Activated naive CD8-positive, alpha-beta T cell treated with anti-CD3 and anti-CD28 coated beads, Interleukin-2, amount 10 ng/mL, durations not matched to agents 7 days and 5 days (primary cell): ENCODE data around the gene BNIP5. TPM values are rescaled to one million over a fixed set of nuclear protein-coding genes. Genes with fewer than 3 reads are reported as not detected.
A peak's percentile ranks its signal among the peaks of the same experiment; 100 is the strongest.

Source experiments
- ATAC-seq: fragments of 150-1000 bp; cut with Tn5 transposase; one replicate; pipeline ENCODE4 v1.10.0; 2021; ENCODE audit warnings: low read depth, moderate library complexity
- POLR2A ChIA-PET: fragments of 350-600 bp; sonication (Branson Sonifier 250); formaldehyde crosslinking; loops from one replicate; lab custom pipeline; 2021; ENCODE audit warnings: antibody characterized with exemption; lab: Charles Lee
- DNase-seq: peaks from one replicate; pipeline ENCODE4 v3.0.0; 2021
- H3K27ac Mint-ChIP-seq: one replicate; pipeline ENCODE4 v1.8.0; 2022; ENCODE audit warnings: mild to moderate bottlenecking, mixed read lengths
- H3K27me3 Mint-ChIP-seq: one replicate; pipeline ENCODE4 v1.8.0; 2022; ENCODE audit warnings: mild to moderate bottlenecking, moderate library complexity, mixed read lengths
- H3K36me3 Mint-ChIP-seq: one replicate; pipeline ENCODE4 v1.8.0; 2021; ENCODE audit warnings: mild to moderate bottlenecking, mixed read lengths
- H3K4me1 Mint-ChIP-seq: one replicate; pipeline ENCODE4 v1.8.0; 2021; ENCODE audit warnings: mixed read lengths
- H3K4me3 Mint-ChIP-seq: one replicate; pipeline ENCODE4 v1.8.0; 2022; ENCODE audit warnings: mild to moderate bottlenecking, moderate library complexity, mixed read lengths
- H3K9me3 Mint-ChIP-seq: one replicate; pipeline ENCODE4 v1.8.0; 2021; ENCODE audit warnings: mixed read lengths
- total RNA-seq, 2 experiments: library from RNA; stranded (reverse); gene quantifications; one replicate each; pipeline ENCODE4 v1.2.3, GENCODE V29; 2021

The BNIP5 gene
- total RNA-seq, 2 experiments from 2014 or later, result not detected

DNA sequence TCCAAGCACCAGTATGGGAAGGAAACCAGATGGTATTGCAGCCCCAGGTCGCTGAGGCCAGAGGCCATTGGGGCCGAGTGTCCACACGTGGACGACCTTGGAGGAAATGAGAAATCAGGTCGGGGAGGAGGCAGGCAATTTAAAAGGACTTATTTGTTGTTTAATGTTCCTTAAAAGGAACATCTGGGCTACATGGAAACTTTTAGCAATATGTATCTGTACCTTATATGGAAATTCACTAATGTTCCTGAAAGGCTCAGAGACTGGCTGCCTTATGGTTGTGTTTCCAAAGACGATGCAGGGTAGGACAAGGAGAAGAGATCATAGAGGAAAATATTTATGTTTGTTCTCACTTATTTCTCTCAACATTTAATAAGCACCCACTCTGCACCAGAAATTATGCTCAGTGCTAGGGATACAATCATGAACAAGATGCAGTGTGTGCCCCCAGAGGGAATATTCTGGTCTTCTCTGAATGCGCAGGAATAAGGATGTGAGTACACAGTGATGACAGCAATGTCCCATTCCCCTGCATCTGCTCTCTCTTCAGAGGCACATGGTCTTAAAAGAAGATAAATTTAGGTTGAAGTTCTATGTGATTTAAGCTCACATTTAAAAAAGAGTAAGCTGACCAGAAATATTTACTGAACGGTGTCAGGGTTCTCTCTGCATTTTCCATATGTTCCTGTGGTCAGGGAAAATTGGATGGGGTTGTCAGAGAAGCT, 3.4 kb downstream of the BNIP5 start:
- Mint-ChIP-seq H3K4me1 (peaks cover 8% of the 10 kb centered on the region), H3K27ac (no peak overlapping the region), H3K9me3 (no peaks in the 10 kb centered on the region), H3K36me3 (no peaks in the 10 kb centered on the region), H3K4me3 (no peak overlapping the region), H3K27me3 (peaks cover 31% of the 10 kb centered on the region)
- no peak for DNase-seq
- POLR2A ChIA-PET, result no interaction called here
- ATAC-seq, result no peak

DNA sequence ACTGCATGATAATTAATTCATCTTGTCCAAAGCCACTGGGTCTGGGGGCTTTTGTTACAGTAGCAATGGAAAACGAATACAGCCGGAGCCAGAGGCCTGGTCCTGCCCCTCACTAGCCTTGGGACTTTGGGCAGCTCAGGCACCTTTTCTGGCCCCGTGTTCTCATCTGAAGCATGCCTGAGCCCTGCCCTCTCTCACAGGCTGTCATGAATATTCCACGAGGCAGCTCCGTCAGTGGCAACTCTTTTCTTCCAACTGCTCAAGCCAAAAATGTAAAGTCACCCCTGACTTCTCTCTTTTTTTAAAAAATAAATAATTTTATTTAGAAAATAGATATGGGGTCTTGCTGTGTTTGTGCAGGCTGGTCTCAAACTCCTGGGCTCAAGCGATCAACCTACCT, 5.3 kb downstream of the BNIP5 start:
- ATAC-seq, result no peak
- POLR2A ChIA-PET, result no interaction called here
- H3K4me1 Mint-ChIP-seq, result peaks cover 8% of the 10 kb centered on the region
- H3K27me3 Mint-ChIP-seq, result peaks cover 39% of the 10 kb centered on the region
- no peak overlapping the region for H3K27ac Mint-ChIP-seq
- no peaks in the 10 kb centered on the region for H3K36me3 Mint-ChIP-seq
- no peak for DNase-seq
- no peaks in the 10 kb centered on the region for H3K9me3 Mint-ChIP-seq
- H3K4me3 Mint-ChIP-seq, result no peak overlapping the region

DNA sequence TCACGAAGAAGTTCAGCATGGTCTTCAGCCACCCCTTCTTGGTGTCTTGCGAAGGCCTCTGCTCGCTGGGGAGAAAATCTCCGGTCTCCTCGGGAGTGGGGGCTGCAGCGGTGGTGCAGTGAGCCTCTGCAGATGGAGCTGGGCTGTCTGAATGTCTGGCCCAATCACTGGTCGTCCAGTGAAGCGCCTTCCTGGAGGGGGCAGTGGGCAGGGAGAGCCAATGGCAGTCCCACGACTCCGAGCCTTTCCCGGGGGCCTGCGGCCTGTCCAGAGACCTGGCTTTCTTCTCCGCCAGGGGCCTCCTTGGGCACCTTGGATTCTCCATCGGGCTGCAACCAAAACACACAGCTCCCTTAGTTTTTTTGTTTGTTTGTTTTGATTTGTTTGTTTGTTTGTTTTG, 6.3 kb downstream of the BNIP5 start:
- Mint-ChIP-seq H3K36me3 (no peaks in the 10 kb centered on the region), H3K27ac (no peak overlapping the region), H3K4me3 (no peak overlapping the region), H3K4me1 (peaks cover 8% of the 10 kb centered on the region), H3K9me3 (no peaks in the 10 kb centered on the region), H3K27me3 (peaks cover 36% of the 10 kb centered on the region)
- no peak for DNase-seq
- no peak for ATAC-seq
- POLR2A ChIA-PET, result no interaction called here

DNA sequence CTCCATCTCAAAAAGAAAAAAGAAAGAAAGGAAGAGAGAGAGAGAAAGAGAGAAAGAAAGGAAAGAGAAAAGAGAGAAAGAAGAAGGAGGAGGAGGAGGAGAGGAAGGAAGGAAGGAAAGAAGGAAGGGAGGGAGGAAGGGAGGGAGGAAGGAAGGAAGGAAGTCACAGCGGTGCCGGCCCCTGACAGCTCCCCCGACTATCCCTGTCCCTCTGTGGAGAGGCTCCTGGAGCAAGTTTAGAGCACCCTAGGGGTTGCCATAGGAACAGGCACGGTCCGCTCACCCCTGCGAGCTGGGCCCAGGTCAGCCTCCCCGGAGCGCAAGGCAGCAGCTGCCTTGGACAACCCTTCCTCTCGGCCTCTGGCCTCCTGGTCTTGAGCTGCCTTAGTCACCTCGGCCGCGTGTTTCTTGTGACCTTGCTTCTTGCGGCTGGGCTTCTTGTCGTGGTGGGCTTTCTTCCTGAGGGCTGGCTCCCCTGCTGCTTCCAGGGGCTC, 6.8 kb downstream of the BNIP5 start:
- no peak for DNase-seq
- no peaks in the 10 kb centered on the region for H3K36me3 Mint-ChIP-seq
- no peak for ATAC-seq
- peaks cover 8% of the 10 kb centered on the region for H3K4me1 Mint-ChIP-seq
- H3K27ac Mint-ChIP-seq, result no peak overlapping the region
- no peak overlapping the region for H3K4me3 Mint-ChIP-seq
- POLR2A ChIA-PET, result no interaction called here
- peaks cover 32% of the 10 kb centered on the region for H3K27me3 Mint-ChIP-seq
- no peaks in the 10 kb centered on the region for H3K9me3 Mint-ChIP-seq

DNA sequence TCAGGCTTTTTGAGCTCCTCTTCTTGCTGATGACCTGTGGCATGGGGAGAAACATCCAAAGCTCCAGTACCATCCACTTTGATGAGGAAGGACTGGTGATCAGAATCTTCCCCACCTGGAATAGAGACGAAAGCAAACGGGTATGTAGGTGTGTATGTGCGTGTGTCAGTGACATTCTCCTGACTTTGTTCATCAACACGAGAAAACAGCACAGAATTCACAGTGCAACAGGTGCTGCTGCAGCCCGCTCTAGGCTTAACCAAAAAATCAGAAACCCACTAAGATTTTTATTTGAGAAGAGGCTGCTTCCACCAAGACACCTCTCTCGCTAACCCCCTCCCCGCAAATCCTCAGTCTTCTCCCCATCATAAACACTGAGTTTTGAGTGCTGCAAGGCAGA, 8.1 kb downstream of the BNIP5 start:
- Mint-ChIP-seq H3K36me3 (no peaks in the 10 kb centered on the region), H3K4me3 (no peak overlapping the region), H3K4me1 (peaks cover 7% of the 10 kb centered on the region), H3K27me3 (peaks cover 21% of the 10 kb centered on the region), H3K9me3 (no peaks in the 10 kb centered on the region), H3K27ac (no peak overlapping the region)
- ATAC-seq, result no peak
- no peak for DNase-seq
- POLR2A ChIA-PET, result no interaction called here

DNA sequence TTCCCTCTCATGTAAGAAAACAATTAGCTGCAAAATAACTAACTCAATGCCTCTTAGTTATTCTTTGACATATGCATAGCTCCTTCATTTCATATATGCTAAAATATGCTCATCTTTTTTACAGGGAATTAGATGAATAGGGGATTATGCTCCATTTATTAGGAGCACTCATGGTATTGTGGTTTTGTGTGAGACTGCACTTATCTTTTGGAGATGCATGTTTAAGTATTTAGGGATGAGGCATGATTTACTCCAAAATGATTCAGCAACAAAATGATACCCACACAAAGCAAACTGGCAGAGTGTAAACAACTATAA, 8.8 kb downstream of the BNIP5 start:
- Mint-ChIP-seq H3K4me3 (no peak overlapping the region), H3K27ac (no peak overlapping the region), H3K9me3 (no peaks in the 10 kb centered on the region), H3K4me1 (peaks cover 7% of the 10 kb centered on the region), H3K27me3 (peaks cover 16% of the 10 kb centered on the region), H3K36me3 (no peaks in the 10 kb centered on the region)
- POLR2A ChIA-PET, result no interaction called here
- DNase-seq, result no peak
- no peak for ATAC-seq

DNA sequence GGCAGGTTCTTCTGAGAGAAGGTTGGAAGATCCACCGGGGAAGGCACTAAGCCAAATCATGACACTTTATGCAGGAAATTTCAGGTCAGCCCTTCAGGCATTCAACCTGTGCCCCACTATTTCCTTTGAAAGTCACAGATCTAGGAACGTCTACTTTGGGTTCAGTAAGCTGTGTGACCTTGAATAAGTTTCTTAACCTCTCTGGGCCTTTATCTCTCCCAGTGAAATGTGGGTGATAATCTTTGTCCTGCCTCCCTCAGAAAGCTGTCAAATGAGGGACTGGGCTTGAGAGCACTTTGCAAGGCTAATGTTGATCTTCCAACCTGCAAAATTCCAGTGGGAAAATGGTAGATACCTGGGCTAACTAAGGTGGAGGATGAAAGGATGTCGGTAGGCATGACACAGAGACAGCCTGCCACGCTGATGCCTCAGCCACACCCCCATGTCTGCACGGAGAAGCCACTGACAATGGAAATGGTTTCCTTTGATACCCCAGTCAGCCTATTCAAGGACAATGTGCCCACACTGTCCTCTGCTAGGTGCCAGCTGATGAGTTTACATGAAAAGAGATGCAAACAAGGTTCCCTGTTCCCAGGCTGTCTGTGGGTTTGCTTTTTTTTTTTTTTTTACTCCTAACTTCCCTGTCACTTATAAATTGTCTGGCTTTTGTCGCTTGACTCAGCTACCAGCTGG, 9.3 kb downstream of the BNIP5 start:
- POLR2A ChIA-PET, result no interaction called here
- Mint-ChIP-seq H3K36me3 (no peaks in the 10 kb centered on the region), H3K4me1 (peaks cover 7% of the 10 kb centered on the region), H3K27me3 (peaks cover 14% of the 10 kb centered on the region), H3K9me3 (no peaks in the 10 kb centered on the region), H3K4me3 (no peak overlapping the region), H3K27ac (no peak overlapping the region)
- DNase-seq, result no peak
- peak; percentile 54 for ATAC-seq

DNA sequence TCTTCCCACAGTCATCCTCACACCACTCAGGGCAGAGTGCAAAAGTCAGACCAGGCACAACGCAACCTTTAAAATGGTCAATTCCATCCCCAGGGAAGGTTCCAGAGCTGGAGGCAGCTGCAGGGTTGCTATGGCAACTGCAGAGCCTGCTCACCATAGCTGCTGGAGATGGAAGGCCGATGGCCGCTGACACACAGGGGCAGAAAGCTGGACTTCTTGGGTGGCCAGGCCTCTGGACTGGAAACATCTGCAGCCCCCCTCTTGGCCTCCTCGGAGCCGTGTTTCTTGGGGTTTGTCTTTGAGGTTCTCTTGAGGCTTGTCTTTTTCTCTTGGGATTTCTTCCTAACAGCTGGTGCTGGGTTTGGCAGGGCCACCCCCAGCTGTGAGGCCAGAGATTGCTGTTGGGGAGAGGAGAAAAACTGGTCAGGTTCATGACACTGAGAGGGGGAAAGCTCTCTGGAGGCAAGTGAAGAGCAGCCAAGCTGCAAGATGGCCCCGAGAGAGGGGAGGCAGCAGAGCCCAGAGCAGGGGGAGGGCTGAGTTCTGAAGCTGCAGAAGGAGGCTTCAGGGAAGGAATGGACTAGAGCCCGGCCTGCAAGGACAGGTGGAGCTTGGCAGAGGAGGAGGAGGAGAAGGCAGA, 10.2 kb downstream of the BNIP5 start:
- DNase-seq, result no peak
- H3K27me3 Mint-ChIP-seq, result peaks cover 8% of the 10 kb centered on the region
- ATAC-seq, result no peak
- H3K9me3 Mint-ChIP-seq, result no peaks in the 10 kb centered on the region
- no peak overlapping the region for H3K27ac Mint-ChIP-seq
- H3K4me3 Mint-ChIP-seq, result no peak overlapping the region
- H3K36me3 Mint-ChIP-seq, result no peaks in the 10 kb centered on the region
- H3K4me1 Mint-ChIP-seq, result peaks cover 5% of the 10 kb centered on the region
- POLR2A ChIA-PET, result no interaction called here

DNA sequence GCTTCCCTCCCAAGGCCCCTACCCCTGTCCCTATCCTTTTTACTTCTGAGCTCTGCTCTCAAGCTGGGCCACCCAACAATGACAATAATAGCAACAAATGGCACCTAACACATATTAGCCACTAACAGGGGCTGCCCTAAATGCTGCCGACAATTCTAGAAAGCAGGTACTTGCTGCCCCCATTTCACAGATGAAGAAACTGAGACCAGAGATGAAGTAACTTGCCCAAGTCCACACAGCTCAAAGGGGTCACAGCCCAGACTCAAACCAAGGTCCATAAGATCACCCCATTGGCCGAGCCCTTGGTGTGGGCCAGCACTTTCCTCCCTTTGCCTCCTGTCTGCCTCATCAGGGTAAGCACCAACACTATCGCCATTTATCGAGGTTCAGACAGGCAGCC, 12.0 kb downstream of the BNIP5 start:
- no peaks in the 10 kb centered on the region for H3K9me3 Mint-ChIP-seq
- H3K27ac Mint-ChIP-seq, result no peak overlapping the region
- peaks cover 8% of the 10 kb centered on the region for H3K27me3 Mint-ChIP-seq
- ATAC-seq (no peak), DNase-seq (no peak)
- H3K4me1 Mint-ChIP-seq, result peaks cover 5% of the 10 kb centered on the region
- POLR2A ChIA-PET, result no interaction called here
- no peak overlapping the region for H3K4me3 Mint-ChIP-seq
- no peaks in the 10 kb centered on the region for H3K36me3 Mint-ChIP-seq

DNA sequence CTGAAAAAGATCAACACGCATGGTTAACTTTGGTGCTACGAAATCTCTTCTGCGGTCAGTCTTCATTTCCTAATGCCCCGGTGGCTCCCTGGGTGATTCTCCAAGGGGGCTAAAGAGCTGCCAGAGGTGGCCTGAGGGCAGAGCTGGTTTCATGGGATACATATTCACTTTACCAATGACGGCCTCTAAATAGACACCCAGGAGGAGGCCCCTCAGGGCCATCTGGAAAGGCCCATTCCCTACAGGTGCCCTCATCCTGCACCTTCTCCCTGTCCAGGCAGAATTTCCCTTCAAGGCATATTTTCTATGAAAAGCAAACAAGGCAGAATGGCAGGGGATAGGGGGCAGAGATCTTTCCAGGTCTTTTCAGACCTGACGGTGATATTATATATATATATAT, 12.5 kb downstream of the BNIP5 start:
- Mint-ChIP-seq H3K27me3 (peaks cover 8% of the 10 kb centered on the region), H3K4me3 (no peak overlapping the region), H3K9me3 (no peaks in the 10 kb centered on the region), H3K4me1 (peaks cover 5% of the 10 kb centered on the region), H3K27ac (no peak overlapping the region), H3K36me3 (no peaks in the 10 kb centered on the region)
- DNase-seq (no peak), ATAC-seq (no peak)
- POLR2A ChIA-PET, result no interaction called here

DNA sequence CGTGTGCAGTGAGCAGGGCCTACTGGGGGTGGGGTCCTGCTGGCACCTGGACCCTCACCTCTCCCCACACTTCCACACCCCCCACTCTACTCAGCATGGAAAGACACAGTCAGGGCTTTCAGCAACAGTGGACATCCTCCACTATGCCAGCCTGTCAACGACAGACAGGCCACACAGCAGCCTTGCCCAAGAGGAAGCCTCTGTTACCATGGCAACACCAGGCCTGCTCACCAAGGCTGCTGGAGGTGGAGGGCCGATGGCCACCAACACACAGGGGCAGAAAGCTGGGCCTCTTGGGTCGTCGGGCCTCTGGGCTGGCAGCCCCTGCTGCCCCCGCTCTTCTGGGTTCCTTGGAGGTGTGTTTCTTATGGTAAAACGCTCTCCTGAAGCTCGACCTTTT, 13.6 kb downstream of the BNIP5 start:
- Mint-ChIP-seq H3K36me3 (no peaks in the 10 kb centered on the region), H3K4me3 (no peak overlapping the region), H3K9me3 (no peaks in the 10 kb centered on the region), H3K27ac (no peak overlapping the region), H3K27me3 (peaks cover 15% of the 10 kb centered on the region), H3K4me1 (peaks cover 5% of the 10 kb centered on the region)
- ATAC-seq, result no peak
- DNase-seq, result no peak
- POLR2A ChIA-PET, result no interaction called here

DNA sequence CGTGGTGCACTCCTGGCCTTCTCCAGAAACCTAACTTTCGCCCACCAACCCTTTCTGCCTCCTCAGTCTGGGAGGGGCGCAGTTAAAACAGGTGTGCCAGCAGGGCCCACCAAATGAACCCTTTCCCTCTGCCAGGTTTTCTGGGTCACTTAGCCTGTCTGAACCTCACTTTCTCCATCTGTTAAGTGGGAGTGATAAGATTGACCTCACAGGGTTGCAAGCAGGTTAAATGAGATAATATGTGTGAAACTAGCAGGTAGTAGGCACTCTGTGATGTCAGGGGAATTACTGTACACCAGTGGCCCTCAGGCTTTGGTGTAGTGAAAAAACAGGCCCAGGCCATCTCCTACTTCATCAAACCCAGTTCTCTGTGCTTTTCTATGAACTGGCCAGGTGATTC, 14.1 kb downstream of the BNIP5 start:
- POLR2A ChIA-PET, result no interaction called here
- no peak overlapping the region for H3K4me3 Mint-ChIP-seq

DNA sequence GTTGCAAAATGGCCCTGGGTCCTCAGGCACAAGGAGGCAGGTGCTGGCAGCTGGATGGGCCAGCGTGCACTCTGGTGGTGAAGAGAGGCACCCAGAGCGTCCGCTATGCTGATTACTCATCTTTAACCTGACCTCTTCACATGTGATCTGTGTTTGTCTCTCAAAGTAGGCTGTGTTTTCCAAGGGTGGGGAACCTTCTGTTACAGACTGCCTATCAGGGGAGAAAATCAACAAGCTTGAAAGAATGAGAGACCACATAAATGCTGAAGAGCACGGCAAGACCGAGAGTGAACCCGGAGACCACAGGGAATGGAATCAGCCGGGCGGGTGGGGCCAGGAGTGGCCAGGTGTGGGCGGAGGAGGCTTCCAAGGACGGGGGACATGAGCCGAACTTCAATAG, 16.2 kb downstream of the BNIP5 start:
- Mint-ChIP-seq H3K4me1 (no peaks in the 10 kb centered on the region), H3K27me3 (peaks cover 21% of the 10 kb centered on the region), H3K36me3 (no peaks in the 10 kb centered on the region), H3K27ac (no peak overlapping the region), H3K9me3 (no peaks in the 10 kb centered on the region), H3K4me3 (no peak overlapping the region)
- POLR2A ChIA-PET, result no interaction called here
- ATAC-seq, result no peak
- no peak for DNase-seq

More for the DNA sequence above, 14.1 kb downstream of the BNIP5 start:
- H3K27ac Mint-ChIP-seq, result no peak overlapping the region
- no peak for ATAC-seq
- peaks cover 14% of the 10 kb centered on the region for H3K27me3 Mint-ChIP-seq
- H3K36me3 Mint-ChIP-seq, result no peaks in the 10 kb centered on the region
- peaks cover 3% of the 10 kb centered on the region for H3K4me1 Mint-ChIP-seq
- no peaks in the 10 kb centered on the region for H3K9me3 Mint-ChIP-seq
- no peak for DNase-seq

DNA sequence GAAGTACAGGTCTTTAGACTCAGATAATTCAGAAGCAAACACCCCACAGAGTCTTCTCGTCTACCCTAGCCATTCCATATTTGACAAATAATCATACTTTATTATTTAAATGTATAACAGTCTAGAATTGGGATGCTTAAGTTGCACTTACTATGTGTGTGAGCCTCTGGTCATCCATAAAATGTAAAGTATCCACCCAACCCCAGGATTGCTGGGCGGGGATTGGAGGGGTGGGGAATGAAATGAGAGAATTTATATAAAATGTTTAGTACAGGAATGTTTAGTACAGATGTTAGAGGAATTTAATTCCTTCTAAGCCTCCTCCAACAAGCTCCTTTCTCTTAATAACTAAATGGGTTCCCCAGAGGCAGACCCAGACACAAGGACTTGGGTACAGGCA, 16.9 kb downstream of the BNIP5 start:
- Mint-ChIP-seq H3K27ac (no peak overlapping the region), H3K4me3 (no peak overlapping the region), H3K9me3 (no peaks in the 10 kb centered on the region), H3K36me3 (no peaks in the 10 kb centered on the region), H3K4me1 (no peaks in the 10 kb centered on the region), H3K27me3 (peaks cover 21% of the 10 kb centered on the region)
- ATAC-seq, result no peak
- POLR2A ChIA-PET, result no interaction called here
- no peak for DNase-seq
